ENCODE results near the gene RAD1. TPM values are rescaled to one million over a fixed set of nuclear protein-coding genes. Genes with fewer than 3 reads are reported as not detected.

The RAD1 gene
- polyA plus RNA-seq, 1 donor from 2014 or later, result 37.2 TPM

DNA sequence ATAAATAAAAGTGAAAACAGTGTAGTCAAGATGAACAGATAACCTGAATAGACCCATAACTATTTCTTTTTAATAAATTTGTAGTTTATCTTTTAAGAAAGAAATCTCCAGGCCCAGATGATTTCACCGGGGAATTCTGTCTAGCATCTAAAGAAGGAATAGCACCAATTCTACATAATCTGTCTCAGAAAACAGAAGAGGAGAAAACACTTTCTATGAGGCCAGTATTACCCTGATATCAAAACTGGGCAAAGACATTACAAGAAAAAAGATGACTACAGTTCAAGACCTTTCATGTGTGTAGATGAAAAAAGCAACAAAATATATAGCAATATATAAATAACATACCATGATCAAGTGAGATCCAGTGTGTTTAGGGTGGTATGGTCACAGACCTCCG is 44.9 kb downstream of the RAD1 start:
- no peaks in the 10 kb centered on the region for H3K9me2 ChIP-seq (ENCODE audit: insufficient read depth, low read length)
- no peaks in the 10 kb centered on the region for H3F3A ChIP-seq (ENCODE audit: insufficient read depth, low read length, poor library complexity, severe bottlenecking)
- H3K4me3 ChIP-seq (ENCODE audit: low read length), result no peak overlapping the region
- no peak for TF ChIP-seq EZH2 (IDR thresholded peaks at IDR 0.05; ENCODE audit: borderline replicate concordance, insufficient read depth, low read length, poor library complexity, severe bottlenecking)
- TF ChIP-seq, protein P1, sequence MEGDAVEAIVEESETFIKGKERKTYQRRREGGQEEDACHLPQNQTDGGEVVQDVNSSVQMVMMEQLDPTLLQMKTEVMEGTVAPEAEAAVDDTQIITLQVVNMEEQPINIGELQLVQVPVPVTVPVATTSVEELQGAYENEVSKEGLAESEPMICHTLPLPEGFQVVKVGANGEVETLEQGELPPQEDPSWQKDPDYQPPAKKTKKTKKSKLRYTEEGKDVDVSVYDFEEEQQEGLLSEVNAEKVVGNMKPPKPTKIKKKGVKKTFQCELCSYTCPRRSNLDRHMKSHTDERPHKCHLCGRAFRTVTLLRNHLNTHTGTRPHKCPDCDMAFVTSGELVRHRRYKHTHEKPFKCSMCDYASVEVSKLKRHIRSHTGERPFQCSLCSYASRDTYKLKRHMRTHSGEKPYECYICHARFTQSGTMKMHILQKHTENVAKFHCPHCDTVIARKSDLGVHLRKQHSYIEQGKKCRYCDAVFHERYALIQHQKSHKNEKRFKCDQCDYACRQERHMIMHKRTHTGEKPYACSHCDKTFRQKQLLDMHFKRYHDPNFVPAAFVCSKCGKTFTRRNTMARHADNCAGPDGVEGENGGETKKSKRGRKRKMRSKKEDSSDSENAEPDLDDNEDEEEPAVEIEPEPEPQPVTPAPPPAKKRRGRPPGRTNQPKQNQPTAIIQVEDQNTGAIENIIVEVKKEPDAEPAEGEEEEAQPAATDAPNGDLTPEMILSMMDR (IDR thresholded peaks at IDR 0.05; ENCODE audit: poor library complexity, severe bottlenecking), result no peak
- no peak overlapping the region for H3K9ac ChIP-seq (ENCODE audit: low read length)
- H3K27ac ChIP-seq (ENCODE audit: low read length), result no peak overlapping the region
- no peaks in the 10 kb centered on the region for H3K36me3 ChIP-seq (ENCODE audit: insufficient read depth, low read length)
- H2AFZ ChIP-seq (ENCODE audit: low read depth, low read length), result no peak overlapping the region
- no peaks in the 10 kb centered on the region for H3K27me3 ChIP-seq (ENCODE audit: insufficient read depth, low read depth, low read length)
- no peak overlapping the region for H3K4me2 ChIP-seq (ENCODE audit: low read length)
- H4K20me1 ChIP-seq (ENCODE audit: insufficient read depth), result no peaks in the 10 kb centered on the region
- H3K79me2 ChIP-seq (replicated peaks; ENCODE audit: insufficient read depth, low read length), result no peaks in the 10 kb centered on the region
- peaks cover 7% of the 10 kb centered on the region for H3K9me3 ChIP-seq (ENCODE audit: low read length)

DNA sequence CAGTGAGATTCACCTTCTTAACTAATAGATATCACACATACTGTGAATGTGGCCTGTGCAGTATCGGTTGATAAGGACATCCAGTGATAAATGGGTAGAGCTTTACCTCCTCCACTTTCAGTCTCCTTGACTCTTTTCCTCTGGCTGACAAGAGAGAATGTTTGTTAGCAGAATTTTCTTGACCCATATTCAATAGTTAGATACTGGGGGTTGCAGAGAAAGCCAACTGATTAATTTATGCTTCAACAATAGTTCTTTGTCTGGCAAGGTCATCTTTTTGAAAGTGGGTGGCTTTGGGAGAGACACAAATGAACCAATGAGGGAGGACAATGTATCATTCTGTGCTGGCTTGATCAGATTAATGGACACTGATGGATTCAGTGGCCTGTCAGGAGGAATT is 46.0 kb downstream of the RAD1 start:
- Histone ChIP-seq H3K36me3 (ENCODE audit: insufficient read depth, low read length) (no peaks in the 10 kb centered on the region), H3K9me2 (ENCODE audit: insufficient read depth, low read length) (no peaks in the 10 kb centered on the region), H3K4me2 (ENCODE audit: low read length) (no peak overlapping the region), H3K4me3 (ENCODE audit: low read length) (no peak overlapping the region), H3K9ac (ENCODE audit: low read length) (no peak overlapping the region), H2AFZ (ENCODE audit: low read depth, low read length) (no peak overlapping the region), H3K9me3 (ENCODE audit: low read length) (peaks cover 7% of the 10 kb centered on the region), H3K27ac (ENCODE audit: low read length) (no peak overlapping the region), H3K79me2 (replicated peaks; ENCODE audit: insufficient read depth, low read length) (no peaks in the 10 kb centered on the region), H3F3A (ENCODE audit: insufficient read depth, low read length, poor library complexity, severe bottlenecking) (no peaks in the 10 kb centered on the region), H3K27me3 (ENCODE audit: insufficient read depth, low read depth, low read length) (no peaks in the 10 kb centered on the region), H4K20me1 (ENCODE audit: insufficient read depth) (no peaks in the 10 kb centered on the region)
- TF ChIP-seq, protein P2, sequence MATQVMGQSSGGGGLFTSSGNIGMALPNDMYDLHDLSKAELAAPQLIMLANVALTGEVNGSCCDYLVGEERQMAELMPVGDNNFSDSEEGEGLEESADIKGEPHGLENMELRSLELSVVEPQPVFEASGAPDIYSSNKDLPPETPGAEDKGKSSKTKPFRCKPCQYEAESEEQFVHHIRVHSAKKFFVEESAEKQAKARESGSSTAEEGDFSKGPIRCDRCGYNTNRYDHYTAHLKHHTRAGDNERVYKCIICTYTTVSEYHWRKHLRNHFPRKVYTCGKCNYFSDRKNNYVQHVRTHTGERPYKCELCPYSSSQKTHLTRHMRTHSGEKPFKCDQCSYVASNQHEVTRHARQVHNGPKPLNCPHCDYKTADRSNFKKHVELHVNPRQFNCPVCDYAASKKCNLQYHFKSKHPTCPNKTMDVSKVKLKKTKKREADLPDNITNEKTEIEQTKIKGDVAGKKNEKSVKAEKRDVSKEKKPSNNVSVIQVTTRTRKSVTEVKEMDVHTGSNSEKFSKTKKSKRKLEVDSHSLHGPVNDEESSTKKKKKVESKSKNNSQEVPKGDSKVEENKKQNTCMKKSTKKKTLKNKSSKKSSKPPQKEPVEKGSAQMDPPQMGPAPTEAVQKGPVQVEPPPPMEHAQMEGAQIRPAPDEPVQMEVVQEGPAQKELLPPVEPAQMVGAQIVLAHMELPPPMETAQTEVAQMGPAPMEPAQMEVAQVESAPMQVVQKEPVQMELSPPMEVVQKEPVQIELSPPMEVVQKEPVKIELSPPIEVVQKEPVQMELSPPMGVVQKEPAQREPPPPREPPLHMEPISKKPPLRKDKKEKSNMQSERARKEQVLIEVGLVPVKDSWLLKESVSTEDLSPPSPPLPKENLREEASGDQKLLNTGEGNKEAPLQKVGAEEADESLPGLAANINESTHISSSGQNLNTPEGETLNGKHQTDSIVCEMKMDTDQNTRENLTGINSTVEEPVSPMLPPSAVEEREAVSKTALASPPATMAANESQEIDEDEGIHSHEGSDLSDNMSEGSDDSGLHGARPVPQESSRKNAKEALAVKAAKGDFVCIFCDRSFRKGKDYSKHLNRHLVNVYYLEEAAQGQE (IDR thresholded peaks at IDR 0.05; ENCODE audit: borderline replicate concordance), result no peak
- TF ChIP-seq SMC3 (conservative IDR thresholded peaks at IDR 0.05; ENCODE audit: poor library complexity) (no peak), POLR2AphosphoS5 (IDR thresholded peaks at IDR 0.05) (no peak), EP300 (conservative IDR thresholded peaks at IDR 0.05; ENCODE audit: poor library complexity, severe bottlenecking) (no peak), EZH2 (IDR thresholded peaks at IDR 0.05; ENCODE audit: borderline replicate concordance, insufficient read depth, low read length, poor library complexity, severe bottlenecking) (no peak), MXI1 (conservative IDR thresholded peaks at IDR 0.05; ENCODE audit: poor library complexity, severe bottlenecking) (no peak), RAD21 (conservative IDR thresholded peaks at IDR 0.05) (no peak), TAF1 (IDR thresholded peaks at IDR 0.05; ENCODE audit: low read depth) (no peak)
- TF ChIP-seq, protein P1 (IDR thresholded peaks at IDR 0.05; ENCODE audit: poor library complexity, severe bottlenecking), result no peak
